Measurements from ENCODE around the gene FNDC7.
"Not testable (repeated sequence)": the region's sequence is repeated elsewhere in the genome, so short reads cannot be mapped to it uniquely, and the experiment has no call there.

FNDC7 gene

DNA sequence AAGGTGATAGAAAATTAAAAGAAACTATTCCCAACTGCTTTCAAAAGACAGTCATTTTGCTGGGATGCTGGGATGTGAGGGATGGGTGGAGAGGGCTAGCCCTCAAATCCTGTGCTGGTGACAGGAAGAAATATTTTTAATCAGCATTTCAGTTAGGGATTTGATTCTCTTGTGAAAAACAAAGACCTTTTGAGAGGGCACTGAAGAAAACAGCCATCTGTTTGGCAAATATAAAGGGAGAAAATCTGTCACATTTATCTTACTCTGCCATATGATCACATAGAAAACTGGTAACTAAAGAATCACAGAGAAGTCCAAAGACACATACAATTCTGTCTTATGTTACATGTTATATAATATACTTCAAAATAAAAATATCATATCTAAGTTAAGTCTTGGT, 46.1 kb downstream of the FNDC7 start:
- H3K4me3 ChIP-seq (ENCODE audit: low read length): no peak overlapping the region
- DNase-seq (ENCODE audit: low read depth): no peak
- TF ChIP-seq, protein P1, sequence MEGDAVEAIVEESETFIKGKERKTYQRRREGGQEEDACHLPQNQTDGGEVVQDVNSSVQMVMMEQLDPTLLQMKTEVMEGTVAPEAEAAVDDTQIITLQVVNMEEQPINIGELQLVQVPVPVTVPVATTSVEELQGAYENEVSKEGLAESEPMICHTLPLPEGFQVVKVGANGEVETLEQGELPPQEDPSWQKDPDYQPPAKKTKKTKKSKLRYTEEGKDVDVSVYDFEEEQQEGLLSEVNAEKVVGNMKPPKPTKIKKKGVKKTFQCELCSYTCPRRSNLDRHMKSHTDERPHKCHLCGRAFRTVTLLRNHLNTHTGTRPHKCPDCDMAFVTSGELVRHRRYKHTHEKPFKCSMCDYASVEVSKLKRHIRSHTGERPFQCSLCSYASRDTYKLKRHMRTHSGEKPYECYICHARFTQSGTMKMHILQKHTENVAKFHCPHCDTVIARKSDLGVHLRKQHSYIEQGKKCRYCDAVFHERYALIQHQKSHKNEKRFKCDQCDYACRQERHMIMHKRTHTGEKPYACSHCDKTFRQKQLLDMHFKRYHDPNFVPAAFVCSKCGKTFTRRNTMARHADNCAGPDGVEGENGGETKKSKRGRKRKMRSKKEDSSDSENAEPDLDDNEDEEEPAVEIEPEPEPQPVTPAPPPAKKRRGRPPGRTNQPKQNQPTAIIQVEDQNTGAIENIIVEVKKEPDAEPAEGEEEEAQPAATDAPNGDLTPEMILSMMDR (conservative IDR thresholded peaks at IDR 0.05; ENCODE audit: low read length): no peak

DNA sequence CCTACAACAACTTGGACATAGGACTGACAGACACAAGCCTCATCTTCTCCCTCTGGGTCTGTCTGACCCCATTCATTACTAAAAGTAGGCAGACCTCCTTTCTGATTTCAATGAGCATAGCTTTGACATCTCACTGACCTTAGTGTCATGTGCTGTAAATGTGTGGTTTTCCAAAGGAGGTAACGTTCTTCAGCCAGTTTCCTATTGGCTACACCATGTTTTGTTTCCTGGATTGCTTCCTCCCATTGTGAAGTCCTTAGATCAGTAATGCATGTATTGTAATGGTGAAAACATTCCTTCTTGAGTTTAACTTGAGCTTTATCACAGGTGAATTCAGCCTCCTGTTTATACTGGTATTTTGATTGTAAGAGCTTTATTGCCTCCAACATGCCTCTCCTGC, 54.4 kb downstream of the FNDC7 start:
- no peak overlapping the region for H3K4me3 ChIP-seq (ENCODE audit: low read length)
- DNase-seq (ENCODE audit: low read depth): no peak
- TF ChIP-seq, protein P1 (conservative IDR thresholded peaks at IDR 0.05; ENCODE audit: low read length): no peak

DNA sequence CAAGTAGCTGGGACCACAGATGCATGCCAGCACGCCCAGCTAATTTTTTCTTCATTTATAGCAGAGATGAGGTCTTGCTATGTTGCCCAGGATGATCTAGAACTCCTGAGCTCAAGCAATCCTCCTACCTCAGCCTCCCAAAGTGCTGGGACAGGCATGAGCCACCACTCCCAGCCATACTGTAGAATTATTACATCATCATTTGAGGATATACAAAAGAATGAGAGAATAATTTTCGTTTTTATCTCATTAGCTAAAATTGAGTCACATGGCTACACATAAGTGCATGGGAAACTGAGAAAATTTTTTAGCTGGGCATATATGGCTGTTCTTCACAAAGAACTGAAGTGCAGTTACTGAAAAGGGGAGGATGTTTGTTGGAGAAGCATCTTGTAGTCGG, 55.0 kb downstream of the FNDC7 start:
- TF ChIP-seq, protein P1 (conservative IDR thresholded peaks at IDR 0.05; ENCODE audit: low read length): no peak
- no peak overlapping the region for H3K4me3 ChIP-seq (ENCODE audit: low read length)
- no peak for DNase-seq (ENCODE audit: low read depth)

DNA sequence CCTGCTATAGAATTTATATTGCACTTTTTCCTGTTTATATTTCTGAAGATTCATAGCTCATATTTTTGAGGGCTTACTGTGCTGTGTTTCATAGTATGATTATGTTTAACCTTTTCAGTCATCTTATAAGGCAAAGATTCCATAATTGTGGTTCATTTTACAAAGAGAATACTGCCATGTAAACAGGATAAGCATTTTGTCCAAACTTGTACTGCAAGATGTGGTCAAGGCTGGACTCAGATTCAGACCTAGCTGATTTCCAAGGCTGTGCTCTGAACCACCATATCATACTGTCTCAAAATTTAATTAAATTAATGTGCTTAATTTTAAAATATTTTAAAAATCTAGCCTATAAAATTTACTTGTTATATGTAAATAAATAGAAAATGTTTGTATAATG, 65.1 kb downstream of the FNDC7 start:
- H3K4me3 ChIP-seq (ENCODE audit: low read length): no peak overlapping the region
- no peak for DNase-seq (ENCODE audit: low read depth)
- TF ChIP-seq, protein P1 (conservative IDR thresholded peaks at IDR 0.05; ENCODE audit: low read length): no peak

DNA sequence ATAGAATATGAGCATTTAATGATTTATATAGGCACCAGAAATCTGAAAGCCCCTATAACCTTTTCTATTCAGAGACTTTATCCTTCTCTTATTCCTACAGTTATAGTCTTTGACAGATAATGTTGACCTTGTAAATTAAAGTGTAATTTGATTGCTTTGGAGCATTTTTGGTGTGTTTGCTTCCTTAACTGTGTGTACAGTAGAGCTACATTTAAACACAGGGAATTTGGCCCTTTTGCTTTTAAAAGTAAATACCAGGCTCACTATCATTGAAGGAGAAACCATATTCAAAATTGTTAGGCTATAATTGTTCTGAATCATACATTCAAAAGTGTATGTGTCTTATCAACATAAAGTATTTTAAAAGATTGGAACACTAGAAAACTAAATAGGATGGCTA, 66.7 kb downstream of the FNDC7 start:
- H3K4me3 ChIP-seq (ENCODE audit: low read length): no peak overlapping the region
- no peak for DNase-seq (ENCODE audit: low read depth)
- TF ChIP-seq, protein P1 (conservative IDR thresholded peaks at IDR 0.05; ENCODE audit: low read length): no peak

DNA sequence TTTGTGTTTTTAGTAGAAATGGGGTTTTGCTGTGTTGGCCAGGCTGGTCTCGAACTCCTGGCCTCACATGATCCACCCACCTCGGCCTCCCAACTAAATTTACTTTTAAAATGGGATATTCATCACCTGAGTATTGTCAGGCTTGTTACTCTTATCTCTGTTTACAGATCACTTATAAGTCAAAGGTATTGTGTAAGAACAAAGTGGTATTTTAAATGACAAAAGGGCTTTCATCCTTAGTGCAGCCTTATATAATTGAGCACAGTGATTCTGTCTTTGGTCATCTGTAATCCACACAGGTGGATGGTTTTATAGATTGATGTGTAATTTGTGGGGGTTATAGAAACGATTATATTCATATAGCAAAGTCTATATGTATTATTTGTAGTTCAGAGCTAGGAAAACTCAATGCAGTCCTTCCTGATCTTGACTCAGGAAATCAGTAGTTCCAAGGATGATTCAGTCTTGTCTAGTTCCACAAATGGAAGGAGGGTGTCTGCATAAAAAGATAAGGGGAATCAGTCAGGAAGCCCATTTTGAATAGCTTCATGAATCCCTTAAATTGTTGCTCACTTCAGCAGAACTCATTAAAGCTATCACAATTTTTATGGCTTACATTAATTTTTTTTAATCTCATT, 68.3 kb downstream of the FNDC7 start:
- H3K4me3 ChIP-seq (ENCODE audit: low read length): no peak overlapping the region
- no peak for DNase-seq (ENCODE audit: low read depth)
- TF ChIP-seq, protein P1 (conservative IDR thresholded peaks at IDR 0.05; ENCODE audit: low read length): no peak

DNA sequence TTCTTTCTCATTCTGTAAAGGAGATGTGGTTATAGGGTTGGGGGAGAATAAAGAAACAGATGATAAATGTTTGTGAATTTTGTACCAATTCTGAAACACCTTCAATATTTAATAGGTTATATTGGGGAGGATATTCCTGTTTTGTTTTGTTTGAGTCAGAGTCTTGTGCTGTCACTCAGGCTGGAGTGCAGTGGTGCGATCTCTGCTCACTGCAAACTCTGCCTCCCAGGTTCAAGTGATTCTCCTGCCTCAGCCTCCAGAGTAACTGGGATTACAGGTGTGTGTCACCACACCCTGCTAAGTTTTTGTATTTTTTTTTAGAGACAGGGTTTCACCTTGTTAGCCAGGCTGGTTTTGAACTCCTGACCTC, 68.9 kb downstream of the FNDC7 start:
- DNase-seq (ENCODE audit: low read depth); H3K4me3 ChIP-seq (ENCODE audit: low read length): not testable (repeated sequence)

DNA sequence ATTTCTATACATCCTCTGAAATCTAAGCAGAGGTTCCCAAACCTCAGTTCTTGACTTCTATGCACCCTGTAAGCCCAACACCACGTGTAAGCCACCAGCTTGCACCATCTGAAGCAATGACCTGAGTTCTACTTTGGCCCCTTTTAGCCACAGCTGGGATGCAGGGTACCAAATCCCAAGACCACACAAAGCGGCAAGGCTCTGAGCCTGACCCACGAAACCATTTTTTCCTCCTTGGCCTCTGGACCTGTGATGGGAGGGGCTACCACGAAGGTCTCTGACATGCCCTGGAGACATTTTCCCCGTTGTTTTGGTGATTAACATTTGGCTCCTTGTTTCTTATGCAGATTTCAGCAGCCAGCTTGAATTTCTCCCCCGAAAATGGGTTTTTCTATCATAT, 72.6 kb downstream of the FNDC7 start:
- TF ChIP-seq, protein P1 (conservative IDR thresholded peaks at IDR 0.05; ENCODE audit: low read length): no peak
- H3K4me3 ChIP-seq (ENCODE audit: low read length): no peak overlapping the region
- DNase-seq (ENCODE audit: low read depth): no peak

Measured in AG10803 (cell line).